ENCODE measurements around the gene IL18R1.

The IL18R1 gene

GRCh38 chr2:102392096-102392495, 36.5 kb downstream of the IL18R1 start:
- DNase-seq = no peak

- no peak for DNase-seq
These were observed 37.3 kb downstream of the IL18R1 start for GRCh38 chr2:102392942-102393341.

- DNase-seq = no peak
These were observed 40.4 kb downstream of the IL18R1 start for GRCh38 chr2:102396012-102396411.

- DNase-seq = no peak
These were observed 41.6 kb downstream of the IL18R1 start for GRCh38 chr2:102397209-102397608.

- DNase-seq = no peak
These were observed 44.0 kb downstream of the IL18R1 start for GRCh38 chr2:102399499-102400141.

- no peak for DNase-seq
These were observed 45.9 kb downstream of the IL18R1 start for GRCh38 chr2:102401456-102401855.

GRCh38 chr2:102401865-102402264, 46.3 kb downstream of the IL18R1 start:
- no peak for DNase-seq

- DNase-seq = no peak
These were observed 55.4 kb downstream of the IL18R1 start for GRCh38 chr2:102410952-102411351.

GRCh38 chr2:102412199-102412598, 56.6 kb downstream of the IL18R1 start:
- DNase-seq = no peak

GRCh38 chr2:102417946-102418345, 62.4 kb downstream of the IL18R1 start:
- no peak for DNase-seq

GRCh38 chr2:102418421-102418961, 62.9 kb downstream of the IL18R1 start:
- no peak for DNase-seq

- DNase-seq = no peak
These were observed 64.7 kb downstream of the IL18R1 start for GRCh38 chr2:102420290-102420689.

- DNase-seq = no peak
These were observed 66.5 kb downstream of the IL18R1 start for GRCh38 chr2:102421890-102422759.

GRCh38 chr2:102422910-102423309, 67.3 kb downstream of the IL18R1 start, which contains the start of gene IL18RAP:
Gene IL18RAP, plus strand, starts transcription at chr2:102423160. Its CDS starts 118 bp downstream, at chr2:102423278.
- no peak for DNase-seq

- DNase-seq = no peak
These were observed 67.8 kb downstream of the IL18R1 start for GRCh38 chr2:102423368-102423767.

- no peak for DNase-seq
These were observed 69.2 kb downstream of the IL18R1 start for GRCh38 chr2:102424754-102425153.

- DNase-seq = no peak
These were observed 70.0 kb downstream of the IL18R1 start for GRCh38 chr2:102425441-102426132.

- no peak for DNase-seq
These were observed 71.7 kb downstream of the IL18R1 start for GRCh38 chr2:102427249-102427648.

- no peak for DNase-seq
These were observed 73.0 kb downstream of the IL18R1 start for GRCh38 chr2:102428573-102428972.

- DNase-seq = no peak
These were observed 76.8 kb downstream of the IL18R1 start for GRCh38 chr2:102432386-102432785.

- DNase-seq = no peak
These were observed 78.5 kb downstream of the IL18R1 start for GRCh38 chr2:102433973-102434654.

GRCh38 chr2:102434655-102435381, 79.2 kb downstream of the IL18R1 start:
- no peak for DNase-seq
